ENCODE results near the gene JAKMIP3.
A peak's percentile ranks its signal among the peaks of the same experiment; 100 is the strongest.

Gene JAKMIP3

DNA sequence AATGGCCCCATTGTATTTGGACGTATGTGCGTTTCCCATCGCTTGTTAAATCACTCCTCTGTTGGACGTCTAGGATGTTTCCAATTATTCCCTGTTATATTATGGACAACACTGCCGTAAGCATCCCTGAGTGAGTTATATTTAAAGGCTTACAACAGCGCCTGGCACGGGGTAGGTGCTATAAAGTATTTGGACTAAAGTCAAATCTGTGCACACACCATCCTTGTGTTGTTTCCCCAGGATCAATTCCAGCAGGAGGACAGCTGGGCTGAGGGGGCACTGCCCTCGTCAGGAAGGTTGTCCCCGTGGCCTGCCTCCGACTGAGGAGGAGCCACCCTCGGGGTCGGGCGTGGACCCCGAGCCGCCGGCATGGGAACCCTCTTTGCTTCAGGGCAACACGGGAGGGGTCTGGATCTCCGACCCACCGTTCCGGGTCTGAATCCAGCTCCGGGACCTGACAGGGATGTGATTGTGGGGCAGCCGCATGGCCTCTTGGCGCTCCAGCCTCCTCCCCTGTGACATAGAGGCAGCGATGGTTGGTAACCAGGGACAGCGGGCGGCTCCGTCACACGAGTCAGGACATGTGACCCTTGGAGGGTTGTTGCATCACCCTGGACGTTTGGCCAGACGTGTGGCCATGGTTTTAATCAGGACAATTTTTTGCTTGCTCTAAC is 1.5 kb upstream of the JAKMIP3 start:
- Histone ChIP-seq H3K36me3 (ENCODE audit: control insufficient read depth in 2 of 2, insufficient read depth in 2 of 2, low read length in 2 of 2) (no peaks in the 10 kb centered on the region), H3K27me3 (ENCODE audit: control insufficient read depth in 1 of 2, insufficient read depth in 2 of 2, low read length in 2 of 2) (no peaks in the 10 kb centered on the region), H3K27ac (ENCODE audit: low read length) (no peak overlapping the region), H3K9me3 (ENCODE audit: control insufficient read depth in 2 of 2, low read length in 2 of 2) (no peaks in the 10 kb centered on the region), H3K4me1 (ENCODE audit: control insufficient read depth, insufficient read depth, low read length) (peaks cover 21% of the 10 kb centered on the region), H3K9ac (ENCODE audit: low read length in 2 of 2) (no peak overlapping the region), H3K4me3 (ENCODE audit: low read length in 2 of 2) (no peak overlapping the region)

DNA sequence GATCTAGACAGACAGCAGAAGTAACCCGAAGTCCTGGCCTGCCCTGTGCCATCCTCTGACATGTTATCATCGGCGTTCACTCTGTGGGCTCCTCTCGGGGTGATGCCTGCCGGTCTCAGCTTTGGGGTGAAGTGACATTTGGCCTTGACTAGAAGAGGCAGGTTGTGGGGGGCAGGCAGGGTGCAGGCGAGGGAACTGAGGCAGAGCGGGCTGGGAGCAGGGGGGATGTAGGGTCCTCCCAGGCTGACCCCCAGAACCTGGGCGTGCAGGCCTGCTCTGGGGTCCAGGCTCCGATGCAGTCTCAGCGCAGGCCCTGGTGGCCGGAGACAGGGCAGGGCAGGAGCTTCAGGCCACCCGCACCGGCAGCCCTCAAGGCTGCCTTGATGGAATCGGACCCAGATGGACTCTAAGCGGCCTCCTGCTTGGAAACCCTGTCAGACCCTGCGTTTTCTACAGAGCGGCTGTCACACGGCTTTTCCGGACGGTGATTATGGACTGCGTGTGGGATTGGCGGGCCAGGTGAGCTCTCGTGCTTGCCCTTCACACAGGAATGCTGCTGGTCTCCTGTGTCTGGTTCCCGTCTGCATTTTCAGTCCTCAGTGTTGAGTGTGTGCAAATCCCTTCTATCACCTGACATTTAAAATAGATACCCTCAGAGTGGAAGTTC is 842 bp upstream of the JAKMIP3 start:
- Histone ChIP-seq H3K27ac (ENCODE audit: low read length) (peak overlapping the region; percentile 37), H3K4me3 (ENCODE audit: low read length in 2 of 2) (peak overlapping the region; percentile 84 to 90), H3K9ac (ENCODE audit: low read length in 2 of 2) (peak overlapping the region; percentile 41 to 60)

DNA sequence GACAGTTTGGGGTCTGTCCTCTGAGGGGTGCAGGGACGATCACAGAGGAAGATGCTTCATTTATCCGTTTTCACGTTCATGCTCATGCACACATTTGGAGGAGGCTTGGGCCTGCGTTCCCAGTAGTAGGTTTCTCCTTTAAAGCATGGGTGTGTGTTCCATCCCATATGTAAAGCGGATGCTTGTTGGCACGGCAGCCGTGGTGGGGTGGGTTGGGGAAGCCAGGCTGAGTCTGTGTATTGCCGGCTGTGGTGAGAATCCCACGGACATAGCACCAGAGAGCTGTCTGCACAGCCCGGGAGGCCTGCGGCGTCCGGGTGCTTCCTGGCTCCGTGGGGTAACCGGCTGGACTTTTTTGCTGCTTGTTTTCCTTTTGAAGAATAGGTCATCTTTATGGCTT is 440 bp downstream of the JAKMIP3 start:
- peak overlapping the region; percentile 37 for H3K27ac ChIP-seq (ENCODE audit: low read length)
- peaks cover 21% of the 10 kb centered on the region for H3K4me1 ChIP-seq (ENCODE audit: control insufficient read depth, insufficient read depth, low read length)
- peak overlapping the region; percentile 41 to 60 for H3K9ac ChIP-seq (ENCODE audit: low read length in 2 of 2)
- H3K36me3 ChIP-seq (ENCODE audit: control insufficient read depth in 2 of 2, insufficient read depth in 2 of 2, low read length in 2 of 2) = no peaks in the 10 kb centered on the region
- no peaks in the 10 kb centered on the region for H3K27me3 ChIP-seq (ENCODE audit: control insufficient read depth in 1 of 2, insufficient read depth in 2 of 2, low read length in 2 of 2)
- H3K4me3 ChIP-seq (ENCODE audit: low read length in 2 of 2) = peak overlapping the region; percentile 84 to 90
- H3K9me3 ChIP-seq (ENCODE audit: control insufficient read depth in 2 of 2, low read length in 2 of 2) = no peaks in the 10 kb centered on the region

More for the DNA sequence above, 842 bp upstream of the JAKMIP3 start:
- Histone ChIP-seq H3K36me3 (ENCODE audit: control insufficient read depth in 2 of 2, insufficient read depth in 2 of 2, low read length in 2 of 2) (no peaks in the 10 kb centered on the region), H3K9me3 (ENCODE audit: control insufficient read depth in 2 of 2, low read length in 2 of 2) (no peaks in the 10 kb centered on the region), H3K4me1 (ENCODE audit: control insufficient read depth, insufficient read depth, low read length) (peaks cover 21% of the 10 kb centered on the region), H3K27me3 (ENCODE audit: control insufficient read depth in 1 of 2, insufficient read depth in 2 of 2, low read length in 2 of 2) (no peaks in the 10 kb centered on the region)

DNA sequence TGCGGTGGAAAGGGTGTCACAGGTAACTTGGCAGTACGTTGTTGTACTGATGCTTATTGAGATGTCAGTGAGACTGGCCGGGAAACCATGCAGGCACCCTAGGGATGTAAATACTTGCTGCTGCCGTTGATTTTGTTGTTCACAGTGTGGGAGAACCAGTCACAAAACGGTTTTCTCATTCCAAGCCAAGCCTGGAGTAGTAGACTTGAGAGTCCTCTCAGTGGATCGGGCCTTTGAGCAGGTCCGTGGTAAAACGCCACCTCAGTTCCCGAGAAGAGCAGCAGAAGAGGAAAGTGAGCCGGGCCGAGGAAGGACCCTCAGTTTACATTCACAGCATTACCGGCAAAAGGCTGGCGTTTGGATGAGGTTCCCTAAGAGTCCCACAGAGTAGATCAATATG is 1.1 kb downstream of the JAKMIP3 start:
- Histone ChIP-seq H3K9ac (ENCODE audit: low read length in 2 of 2) (peak overlapping the region; percentile 36 to 41), H3K27ac (ENCODE audit: low read length) (no peak overlapping the region), H3K4me3 (ENCODE audit: low read length in 2 of 2) (peak overlapping the region; percentile 84 to 90), H3K27me3 (ENCODE audit: control insufficient read depth in 1 of 2, insufficient read depth in 2 of 2, low read length in 2 of 2) (no peaks in the 10 kb centered on the region), H3K4me1 (ENCODE audit: control insufficient read depth, insufficient read depth, low read length) (peaks cover 21% of the 10 kb centered on the region), H3K36me3 (ENCODE audit: control insufficient read depth in 2 of 2, insufficient read depth in 2 of 2, low read length in 2 of 2) (no peaks in the 10 kb centered on the region), H3K9me3 (ENCODE audit: control insufficient read depth in 2 of 2, low read length in 2 of 2) (no peaks in the 10 kb centered on the region)

DNA sequence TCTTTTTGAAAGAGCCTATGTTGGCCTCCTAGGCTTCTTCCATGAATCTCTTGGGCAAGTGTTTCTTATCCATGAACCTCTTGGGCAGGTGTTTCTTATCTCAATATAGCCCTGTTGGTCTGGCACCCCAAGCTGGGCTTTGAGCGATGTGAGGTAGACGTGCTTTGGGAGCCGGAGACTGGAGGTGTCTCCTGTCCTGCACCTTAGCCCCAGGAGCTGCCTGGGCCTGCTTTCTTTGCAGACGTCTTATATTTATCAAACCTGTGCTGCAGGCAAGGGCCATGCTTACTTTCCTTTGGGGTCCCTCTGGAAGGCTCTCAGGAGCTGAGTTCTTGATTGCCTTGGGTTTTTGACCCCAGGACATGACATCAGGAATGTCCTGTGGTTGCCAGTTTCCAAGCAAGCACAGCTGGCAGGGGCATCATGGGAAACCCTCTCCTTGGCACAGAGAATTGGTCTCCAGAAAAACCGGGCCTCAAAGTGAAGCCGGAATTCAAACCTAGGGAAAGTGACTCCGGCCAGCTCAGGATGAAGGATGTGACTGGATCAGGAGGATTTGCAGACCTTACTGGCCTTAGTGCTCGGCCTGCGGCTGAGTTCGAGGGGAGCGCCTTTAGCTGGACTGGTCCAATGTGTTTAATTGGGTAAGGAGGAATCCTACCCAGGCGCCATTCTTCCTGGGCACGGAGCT is 2.8 kb downstream of the JAKMIP3 start:
- Histone ChIP-seq H3K36me3 (ENCODE audit: control insufficient read depth in 2 of 2, insufficient read depth in 2 of 2, low read length in 2 of 2) (no peaks in the 10 kb centered on the region), H3K27ac (ENCODE audit: low read length) (no peak overlapping the region), H3K4me3 (ENCODE audit: low read length in 2 of 2) (no peak overlapping the region), H3K9ac (ENCODE audit: low read length in 2 of 2) (no peak overlapping the region), H3K9me3 (ENCODE audit: control insufficient read depth in 2 of 2, low read length in 2 of 2) (no peaks in the 10 kb centered on the region), H3K27me3 (ENCODE audit: control insufficient read depth in 1 of 2, insufficient read depth in 2 of 2, low read length in 2 of 2) (no peaks in the 10 kb centered on the region), H3K4me1 (ENCODE audit: control insufficient read depth, insufficient read depth, low read length) (peaks cover 21% of the 10 kb centered on the region)

DNA sequence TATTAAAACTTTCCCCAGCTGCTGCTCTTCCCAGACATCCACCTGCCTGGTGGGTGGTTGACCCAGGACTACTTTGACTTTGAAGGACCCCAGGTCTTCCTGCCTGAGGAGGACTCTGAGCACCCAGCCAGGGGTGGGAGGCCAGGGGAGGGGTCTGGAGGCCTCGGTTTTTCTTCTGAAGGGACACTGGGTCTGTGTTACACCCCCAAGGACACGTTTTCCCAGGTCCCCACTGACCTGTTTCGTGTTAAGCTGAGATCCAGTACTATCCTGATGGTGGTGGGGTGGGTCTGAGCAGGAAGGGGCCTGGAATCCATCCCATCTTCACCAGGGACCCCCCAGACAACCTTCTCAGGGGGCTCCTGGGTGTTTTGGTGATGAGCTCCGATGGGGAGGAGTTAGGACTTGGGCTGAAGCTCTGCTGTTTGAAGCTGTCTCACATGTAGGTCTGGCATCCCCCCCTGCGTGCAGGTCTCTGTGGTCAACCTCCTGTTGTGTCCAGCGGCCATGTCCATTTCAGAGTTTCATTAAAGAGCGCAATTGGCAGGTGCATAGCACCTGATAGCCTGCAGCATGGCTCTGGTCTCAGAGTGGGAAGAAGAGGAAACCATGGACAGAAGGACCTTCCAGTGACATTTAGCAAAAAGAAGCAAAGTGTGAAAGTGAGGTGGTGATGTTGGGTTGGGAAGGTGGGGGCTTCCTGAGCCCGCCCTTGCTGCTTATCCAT is 3.5 kb downstream of the JAKMIP3 start:
- Histone ChIP-seq H3K27ac (ENCODE audit: low read length) (no peak overlapping the region), H3K9me3 (ENCODE audit: control insufficient read depth in 2 of 2, low read length in 2 of 2) (no peaks in the 10 kb centered on the region), H3K4me3 (ENCODE audit: low read length in 2 of 2) (no peak overlapping the region), H3K4me1 (ENCODE audit: control insufficient read depth, insufficient read depth, low read length) (peaks cover 21% of the 10 kb centered on the region), H3K9ac (ENCODE audit: low read length in 2 of 2) (no peak overlapping the region), H3K27me3 (ENCODE audit: control insufficient read depth in 1 of 2, insufficient read depth in 2 of 2, low read length in 2 of 2) (no peaks in the 10 kb centered on the region), H3K36me3 (ENCODE audit: control insufficient read depth in 2 of 2, insufficient read depth in 2 of 2, low read length in 2 of 2) (no peaks in the 10 kb centered on the region)

DNA sequence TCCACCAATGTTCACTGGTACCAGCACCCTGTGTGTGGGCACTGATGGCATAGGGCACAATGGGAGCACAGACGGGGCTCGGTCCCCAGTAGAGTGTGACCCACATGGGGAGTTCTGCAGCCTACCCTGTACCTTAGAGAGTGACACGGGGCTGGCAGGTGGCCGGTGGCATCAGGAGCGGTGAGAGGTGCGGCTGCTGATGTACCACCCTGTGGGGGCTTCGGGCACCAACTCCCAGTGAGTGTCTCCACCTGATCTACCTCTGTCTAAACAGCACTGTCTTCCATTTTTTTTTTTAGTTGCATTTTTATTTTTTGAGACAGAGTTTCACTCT is 4.1 kb downstream of the JAKMIP3 start:
- no peaks in the 10 kb centered on the region for H3K27me3 ChIP-seq (ENCODE audit: control insufficient read depth in 1 of 2, insufficient read depth in 2 of 2, low read length in 2 of 2)

DNA sequence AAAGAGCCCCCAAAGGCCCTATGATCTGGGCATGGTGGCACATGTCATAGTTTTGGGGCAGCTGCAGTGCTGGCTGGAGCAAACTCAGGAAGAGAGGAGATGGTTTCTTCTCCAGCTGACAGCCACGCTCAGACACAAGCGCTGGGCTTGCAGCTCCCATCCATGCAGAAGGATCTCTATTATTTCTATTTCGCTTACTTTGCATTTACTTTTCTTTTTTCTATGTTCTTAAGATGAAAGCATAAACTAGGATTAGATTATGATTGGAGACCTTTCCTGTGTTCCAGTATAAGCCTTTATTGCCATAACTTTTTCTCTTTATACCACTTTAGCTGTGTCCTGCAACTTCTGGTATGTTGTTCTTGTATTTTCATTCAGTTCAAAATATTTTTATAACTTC is 5.0 kb downstream of the JAKMIP3 start:
- peaks cover 13% of the 10 kb centered on the region for H3K4me1 ChIP-seq (ENCODE audit: control insufficient read depth, insufficient read depth, low read length)
- no peak overlapping the region for H3K4me3 ChIP-seq (ENCODE audit: low read length in 2 of 2)
- H3K27ac ChIP-seq (ENCODE audit: low read length) = no peak overlapping the region
- H3K27me3 ChIP-seq (ENCODE audit: control insufficient read depth in 1 of 2, insufficient read depth in 2 of 2, low read length in 2 of 2) = no peaks in the 10 kb centered on the region
- H3K9ac ChIP-seq (ENCODE audit: low read length in 2 of 2) = no peak overlapping the region
- no peaks in the 10 kb centered on the region for H3K9me3 ChIP-seq (ENCODE audit: control insufficient read depth in 2 of 2, low read length in 2 of 2)
- no peaks in the 10 kb centered on the region for H3K36me3 ChIP-seq (ENCODE audit: control insufficient read depth in 2 of 2, insufficient read depth in 2 of 2, low read length in 2 of 2)

More for the DNA sequence above, 4.1 kb downstream of the JAKMIP3 start:
- H3K27ac ChIP-seq (ENCODE audit: low read length) = no peak overlapping the region
- no peak overlapping the region for H3K4me3 ChIP-seq (ENCODE audit: low read length in 2 of 2)
- peaks cover 21% of the 10 kb centered on the region for H3K4me1 ChIP-seq (ENCODE audit: control insufficient read depth, insufficient read depth, low read length)
- no peaks in the 10 kb centered on the region for H3K9me3 ChIP-seq (ENCODE audit: control insufficient read depth in 2 of 2, low read length in 2 of 2)
- no peak overlapping the region for H3K9ac ChIP-seq (ENCODE audit: low read length in 2 of 2)
- no peaks in the 10 kb centered on the region for H3K36me3 ChIP-seq (ENCODE audit: control insufficient read depth in 2 of 2, insufficient read depth in 2 of 2, low read length in 2 of 2)

DNA sequence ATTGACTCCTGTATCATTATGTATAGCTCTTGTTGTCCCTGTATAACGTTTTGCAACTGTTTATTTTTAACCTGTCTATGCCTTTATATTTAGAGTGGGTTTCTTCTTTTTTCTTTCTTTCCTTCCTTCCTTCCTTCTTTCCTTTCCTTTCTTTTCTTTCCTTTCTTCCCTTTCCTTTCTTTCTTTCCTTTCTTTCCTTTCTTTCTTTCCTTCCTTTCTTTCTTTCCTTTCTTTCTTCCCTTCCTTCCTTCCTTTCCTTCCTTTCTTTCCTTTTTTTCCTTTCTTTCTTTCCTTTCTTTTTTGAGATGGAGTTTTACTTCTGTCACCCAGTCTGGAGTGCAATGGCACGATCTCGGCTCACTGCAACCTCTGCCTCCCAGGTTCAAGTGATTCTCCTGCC is 5.9 kb downstream of the JAKMIP3 start:
- H3K27ac ChIP-seq (ENCODE audit: low read length) = no peak overlapping the region
- H3K36me3 ChIP-seq (ENCODE audit: control insufficient read depth in 2 of 2, insufficient read depth in 2 of 2, low read length in 2 of 2) = no peaks in the 10 kb centered on the region
- H3K4me1 ChIP-seq (ENCODE audit: control insufficient read depth, insufficient read depth, low read length) = peaks cover 4% of the 10 kb centered on the region
- H3K27me3 ChIP-seq (ENCODE audit: control insufficient read depth in 1 of 2, insufficient read depth in 2 of 2, low read length in 2 of 2) = no peaks in the 10 kb centered on the region
- H3K9me3 ChIP-seq (ENCODE audit: control insufficient read depth in 2 of 2, low read length in 2 of 2) = no peaks in the 10 kb centered on the region
- no peak overlapping the region for H3K9ac ChIP-seq (ENCODE audit: low read length in 2 of 2)
- no peak overlapping the region for H3K4me3 ChIP-seq (ENCODE audit: low read length in 2 of 2)

DNA sequence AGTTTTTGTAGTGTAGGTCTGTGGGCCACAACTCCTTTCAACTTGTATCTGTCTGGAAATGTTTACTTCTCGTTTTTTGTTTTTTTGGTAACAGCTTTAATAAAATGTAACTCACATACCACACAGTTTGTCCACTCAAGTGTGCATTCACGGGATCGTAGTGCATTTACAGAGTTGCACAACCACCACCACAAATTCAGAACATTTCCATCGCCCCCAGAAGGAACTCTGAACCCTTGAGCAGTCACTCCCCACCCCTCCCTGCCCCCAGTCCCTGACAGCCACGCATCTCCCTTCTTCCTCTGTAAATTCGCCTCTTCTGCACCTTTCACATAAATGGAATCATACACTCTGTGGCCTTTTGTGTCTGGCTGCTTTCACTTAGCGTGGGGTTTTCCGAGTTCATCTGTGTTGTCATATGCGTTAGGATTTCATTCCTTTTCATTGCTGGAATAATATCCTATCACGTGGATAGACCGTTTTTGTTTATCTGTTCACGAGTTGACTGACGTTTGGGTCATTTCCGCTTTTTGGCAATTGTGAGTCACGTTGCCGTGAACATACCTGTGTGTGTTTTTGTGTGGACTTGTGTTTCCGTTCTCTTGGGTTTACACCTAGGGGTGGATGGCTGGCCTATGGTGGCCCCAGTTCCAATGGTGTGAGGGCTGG is 10.3 kb downstream of the JAKMIP3 start:
- no peaks in the 10 kb centered on the region for H3K36me3 ChIP-seq (ENCODE audit: control insufficient read depth in 2 of 2, insufficient read depth in 2 of 2, low read length in 2 of 2)
- no peaks in the 10 kb centered on the region for H3K4me1 ChIP-seq (ENCODE audit: control insufficient read depth, insufficient read depth, low read length)
- no peak overlapping the region for H3K4me3 ChIP-seq (ENCODE audit: low read length in 2 of 2)
- H3K27me3 ChIP-seq (ENCODE audit: control insufficient read depth in 1 of 2, insufficient read depth in 2 of 2, low read length in 2 of 2) = no peaks in the 10 kb centered on the region
- no peak overlapping the region for H3K27ac ChIP-seq (ENCODE audit: low read length)
- no peaks in the 10 kb centered on the region for H3K9me3 ChIP-seq (ENCODE audit: control insufficient read depth in 2 of 2, low read length in 2 of 2)
- no peak overlapping the region for H3K9ac ChIP-seq (ENCODE audit: low read length in 2 of 2)

Data from stomach smooth muscle (tissue), 2 donors.